ENCODE data around the gene INSRR.

INSRR gene

DNA sequence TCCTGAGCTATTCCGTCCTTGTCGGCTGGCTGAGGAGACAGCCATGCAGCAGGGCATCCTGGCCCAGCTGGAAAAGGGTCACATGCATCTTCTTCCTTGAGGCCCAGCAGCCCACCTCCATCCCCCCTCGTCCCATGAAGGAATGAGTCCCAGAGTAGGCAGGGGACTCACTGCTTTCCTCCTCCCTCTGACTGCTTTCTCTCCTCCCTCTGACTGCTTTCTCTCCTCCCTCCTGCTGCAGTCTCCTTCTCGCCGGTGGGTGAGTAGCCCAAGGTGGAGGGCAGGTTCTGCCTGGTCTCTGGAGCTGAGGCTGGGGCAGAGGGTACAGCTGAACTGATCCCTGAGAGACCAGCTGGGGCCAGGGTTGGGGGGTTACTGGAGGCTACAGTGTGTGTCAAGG is 15.2 kb upstream of the INSRR start:
- DNase-seq: no peak

DNA sequence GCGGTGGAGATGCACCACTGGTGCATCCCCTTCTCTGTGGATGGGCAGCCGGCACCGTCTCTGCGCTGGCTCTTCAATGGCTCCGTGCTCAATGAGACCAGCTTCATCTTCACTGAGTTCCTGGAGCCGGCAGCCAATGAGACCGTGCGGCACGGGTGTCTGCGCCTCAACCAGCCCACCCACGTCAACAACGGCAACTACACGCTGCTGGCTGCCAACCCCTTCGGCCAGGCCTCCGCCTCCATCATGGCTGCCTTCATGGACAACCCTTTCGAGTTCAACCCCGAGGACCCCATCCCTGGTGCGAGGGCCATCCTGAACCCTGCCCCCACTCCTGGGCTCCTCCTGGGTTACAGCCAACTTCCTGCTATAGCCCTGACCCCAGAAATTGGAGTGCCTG is 14.7 kb upstream of the INSRR start:
- no peak for DNase-seq

GRCh38 chr1:156869455-156869854 is 10.5 kb upstream of the INSRR start:
- DNase-seq: no peak

DNA sequence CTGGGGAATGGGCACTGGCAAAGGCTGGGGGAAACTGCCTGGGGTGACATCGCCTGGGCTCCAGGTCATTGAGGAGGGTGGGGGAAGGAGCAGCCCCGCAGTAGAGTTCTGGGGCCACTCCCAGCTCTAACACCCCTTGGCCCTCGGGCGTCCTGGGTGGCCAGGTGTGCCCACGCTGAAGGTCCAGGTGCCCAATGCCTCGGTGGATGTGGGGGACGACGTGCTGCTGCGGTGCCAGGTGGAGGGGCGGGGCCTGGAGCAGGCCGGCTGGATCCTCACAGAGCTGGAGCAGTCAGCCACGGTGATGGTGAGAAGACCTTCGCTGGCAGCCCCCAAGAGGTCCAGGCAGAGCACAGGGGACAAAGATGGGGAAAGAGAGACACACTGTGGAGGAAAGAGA is 9.4 kb upstream of the INSRR start:
- no peak for DNase-seq

DNA sequence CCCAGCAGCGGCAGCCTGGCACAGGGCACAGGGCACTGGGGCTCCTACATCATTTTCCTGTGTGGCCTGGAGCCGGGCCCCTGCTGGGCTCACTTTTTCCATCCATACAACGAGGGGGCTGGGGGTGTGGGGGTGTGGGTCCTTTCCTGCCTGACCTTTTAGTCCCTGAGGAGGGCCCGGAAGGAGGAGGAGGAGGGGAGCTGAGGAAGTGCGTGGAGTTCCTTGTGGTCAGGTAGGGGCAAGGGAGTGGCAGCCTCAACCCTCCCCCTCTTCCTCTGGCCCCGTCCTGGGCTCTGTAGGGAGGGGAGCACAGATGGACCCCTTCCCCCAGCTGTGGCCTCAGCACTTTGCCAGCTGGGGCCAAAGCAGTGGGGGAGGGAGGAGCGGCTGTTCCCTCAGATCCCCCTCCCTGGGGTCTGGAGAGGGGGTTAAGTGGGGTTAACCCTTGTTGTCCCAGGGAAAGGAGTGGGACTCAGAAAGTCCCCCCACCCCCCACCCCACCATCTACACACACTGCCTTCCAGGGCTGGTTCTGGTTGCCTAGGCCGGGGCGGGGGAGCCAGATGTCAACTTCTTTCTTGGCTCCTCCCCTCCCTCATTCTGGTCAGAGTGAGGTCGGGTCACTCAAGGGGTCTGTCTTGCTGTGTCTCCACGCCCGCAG is 7.5 kb upstream of the INSRR start:
- DNase-seq: no peak

DNA sequence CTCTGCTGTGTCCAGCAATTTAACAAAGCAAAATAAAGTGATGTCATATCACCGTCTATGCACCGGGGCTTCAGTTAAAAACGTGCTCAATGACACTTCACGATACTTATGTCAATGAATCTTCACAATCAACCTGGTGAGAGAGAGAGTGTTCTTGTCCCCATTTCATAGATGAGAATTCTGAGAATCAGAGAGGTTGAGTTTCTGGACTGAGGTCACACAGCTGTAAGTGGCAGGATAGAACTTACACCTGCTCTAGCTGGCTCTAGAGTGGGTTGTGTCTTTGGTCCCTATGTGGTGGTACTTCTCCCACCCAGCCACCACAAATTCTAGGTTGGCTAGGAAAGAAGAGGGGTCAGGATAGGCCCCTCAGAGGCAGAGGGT is 6.9 kb upstream of the INSRR start:
- no peak for DNase-seq

DNA sequence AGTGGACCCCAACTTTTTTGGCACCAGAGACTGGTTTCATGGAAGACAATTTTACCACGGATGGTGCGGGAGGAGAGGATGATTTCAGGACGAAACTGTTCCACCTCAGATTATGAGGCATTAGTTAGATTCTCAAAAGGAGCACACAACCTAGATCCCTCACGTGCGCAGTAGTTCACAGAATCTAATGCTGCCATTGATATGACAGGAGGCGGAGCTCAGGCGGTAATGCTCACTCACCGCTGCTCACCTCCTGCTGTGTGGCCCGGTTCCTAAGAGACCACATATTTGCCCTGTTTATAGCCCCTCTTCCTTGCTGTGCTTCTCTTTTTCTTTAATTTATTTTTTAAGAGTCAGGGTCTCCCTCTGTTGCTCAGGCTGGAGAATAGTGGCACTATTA is 6.3 kb upstream of the INSRR start:
- DNase-seq: no peak

DNA sequence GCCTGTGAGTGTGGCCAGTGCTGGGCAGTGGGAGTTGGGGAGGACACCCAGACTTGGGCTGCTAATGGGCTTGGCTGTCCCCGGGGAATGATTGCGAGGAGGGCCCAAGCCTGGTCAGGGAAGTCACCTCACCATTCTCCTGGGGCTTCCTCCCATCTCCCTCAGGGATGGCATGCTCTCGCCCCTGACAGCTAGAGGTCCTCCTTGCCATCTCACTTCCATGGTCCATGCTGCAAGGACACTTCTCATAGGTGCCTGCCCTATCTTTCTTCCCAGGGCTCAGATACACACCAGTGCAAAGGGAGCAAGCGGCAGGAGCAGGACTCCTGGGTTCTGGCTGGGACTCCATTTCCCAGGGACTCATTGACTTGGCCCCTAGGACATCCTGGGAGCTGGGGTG is 5.9 kb upstream of the INSRR start:
- DNase-seq: no peak

DNA sequence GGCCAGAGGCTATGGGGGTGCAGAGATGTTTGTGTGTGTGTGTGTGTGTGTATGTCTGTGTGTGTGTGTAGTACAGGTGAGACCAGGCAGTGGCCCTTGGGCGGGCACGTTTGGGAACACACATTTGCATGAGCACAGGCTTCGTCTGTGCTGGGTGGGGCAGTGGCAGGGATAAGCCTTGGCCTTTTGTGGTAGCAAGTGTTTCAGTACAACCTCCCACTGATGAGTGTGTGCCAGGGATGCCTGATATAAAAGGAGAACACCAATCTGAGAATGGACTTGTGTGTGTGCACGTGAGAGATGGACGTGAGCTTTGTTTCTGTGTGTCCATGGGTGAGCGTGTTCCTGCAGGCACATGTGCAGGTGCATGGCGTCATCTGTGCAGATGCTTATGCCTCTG is 4.7 kb upstream of the INSRR start:
- DNase-seq: no peak

GRCh38 chr1:156862997-156863599 is 4.2 kb upstream of the INSRR start:
- DNase-seq: no peak

DNA sequence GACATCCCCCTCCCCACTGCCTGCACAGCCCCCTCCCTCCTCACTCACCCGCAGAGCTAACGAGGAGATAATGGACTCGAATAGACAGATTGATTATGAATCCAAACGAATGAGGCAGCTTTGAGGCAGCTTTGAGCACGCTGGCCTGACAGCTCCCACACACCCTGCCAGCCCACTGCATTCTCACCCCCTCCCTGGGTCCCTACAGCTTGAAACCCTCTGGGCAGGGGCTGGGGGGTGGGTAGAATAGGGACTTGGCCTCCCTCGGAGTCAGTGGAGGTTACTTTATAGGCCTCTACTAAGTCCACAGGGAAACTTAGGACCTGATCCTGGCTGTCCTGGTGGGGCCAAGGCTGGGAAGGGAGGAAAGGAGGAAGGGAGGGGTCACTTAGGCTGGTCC is 3.7 kb upstream of the INSRR start:
- no peak for DNase-seq

DNA sequence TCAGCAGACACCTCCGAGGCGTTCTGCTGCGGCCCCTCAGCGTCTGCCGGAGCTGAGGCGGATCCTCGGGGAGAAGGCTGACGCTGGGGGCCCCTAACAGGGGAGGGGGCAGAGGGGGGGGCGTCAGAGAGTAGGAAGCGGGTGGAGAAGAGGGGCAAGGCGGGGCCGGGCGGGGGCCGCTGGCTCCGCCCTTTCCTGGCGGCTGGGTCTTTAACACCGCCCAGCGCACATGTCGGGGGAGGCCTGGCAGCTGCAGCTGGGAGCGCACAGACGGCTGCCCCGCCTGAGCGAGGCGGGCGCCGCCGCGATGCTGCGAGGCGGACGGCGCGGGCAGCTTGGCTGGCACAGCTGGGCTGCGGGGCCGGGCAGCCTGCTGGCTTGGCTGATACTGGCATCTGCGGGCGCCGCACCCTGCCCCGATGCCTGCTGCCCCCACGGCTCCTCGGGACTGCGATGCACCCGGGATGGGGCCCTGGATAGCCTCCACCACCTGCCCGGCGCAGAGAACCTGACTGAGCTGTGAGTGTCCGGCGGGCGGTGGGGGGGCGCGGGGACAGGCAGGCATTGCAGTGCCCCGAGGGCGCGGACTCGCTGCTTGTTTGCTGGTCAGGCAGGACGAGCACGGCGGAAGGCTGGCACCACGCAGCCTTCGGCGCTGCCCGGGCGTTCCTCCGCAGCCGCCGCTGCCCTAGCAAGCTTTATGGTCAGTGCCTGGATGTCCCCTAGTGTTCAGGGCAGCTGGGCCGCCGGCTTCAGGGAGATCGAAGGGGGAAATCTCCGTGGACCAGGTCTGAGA is 1.9 kb upstream of the INSRR start, which contains the start of gene NTRK1:
Gene NTRK1, plus strand, starts transcription at position 238 of the 796 bp plus-strand sequence. Its CDS starts 70 bp downstream, at position 308.
- DNase-seq: no peak

- no peak for DNase-seq
Observed at GRCh38 chr1:156860113-156860627, 1.3 kb upstream of the INSRR start.

- no peak for DNase-seq
Observed at GRCh38 chr1:156859523-156860112, 701 bp upstream of the INSRR start.

DNA sequence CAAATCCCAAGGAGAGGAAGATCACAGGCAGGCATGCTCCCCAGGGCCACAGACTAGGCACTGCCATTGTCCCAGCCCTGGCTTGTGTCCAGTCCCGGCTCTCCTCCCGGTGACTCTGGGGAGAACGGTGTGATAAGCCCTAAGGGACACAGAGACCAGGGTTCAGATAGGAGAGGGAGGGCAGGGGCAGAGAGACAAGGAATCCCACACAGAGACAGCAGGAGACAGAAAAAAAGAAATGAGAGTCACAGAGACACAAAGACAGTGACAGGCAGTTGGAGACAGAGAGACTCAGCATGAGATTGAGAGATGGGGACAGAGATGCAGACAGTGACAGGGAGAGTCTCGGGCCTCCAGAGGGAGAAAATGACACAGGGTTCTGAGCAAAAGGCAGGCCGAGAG is 361 bp downstream of the INSRR start:
- DNase-seq: no peak

DNA sequence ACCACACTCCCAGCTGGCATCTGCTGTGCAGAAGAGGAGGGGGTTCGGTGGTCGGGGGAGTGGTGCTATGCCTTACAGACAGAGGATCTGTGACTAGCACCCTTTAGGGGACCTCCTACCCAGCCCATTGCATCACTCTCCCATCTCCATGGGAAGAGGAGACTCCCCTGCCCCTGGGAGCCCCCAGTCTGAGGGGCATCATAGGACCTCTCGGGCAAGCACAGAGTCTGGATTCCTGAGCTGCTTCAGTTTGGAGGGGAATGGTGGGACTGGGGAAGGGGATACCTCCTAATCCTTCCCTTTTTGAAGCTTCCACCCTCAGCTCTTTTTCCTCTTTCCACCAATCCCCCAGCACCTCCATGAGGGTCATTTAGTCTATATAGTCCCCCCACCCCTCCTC is 1.4 kb downstream of the INSRR start:
- no peak for DNase-seq

GRCh38 chr1:156856282-156856785 is 2.6 kb downstream of the INSRR start:
- DNase-seq: no peak

DNA sequence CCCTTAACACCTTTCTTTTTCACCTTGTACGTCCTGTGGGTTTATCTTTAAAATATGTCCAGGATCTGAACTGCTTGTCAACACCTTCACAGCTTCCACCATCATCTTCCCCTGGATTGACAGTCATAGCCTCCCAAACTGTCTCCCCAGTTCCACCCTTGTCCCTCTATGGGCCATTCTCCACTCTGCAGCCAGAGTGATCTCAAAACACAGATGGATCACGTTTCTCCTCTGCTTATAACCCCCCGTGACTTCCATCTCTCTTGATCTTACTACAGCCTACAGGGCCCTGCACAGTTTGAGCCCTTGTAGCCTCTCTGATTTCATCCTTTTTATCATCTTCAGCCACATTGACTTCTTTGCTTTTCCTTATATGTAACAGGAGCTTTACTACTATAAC is 4.3 kb downstream of the INSRR start:
- DNase-seq: no peak

GRCh38 chr1:156853761-156854160 is 5.2 kb downstream of the INSRR start:
- no peak for DNase-seq

GRCh38 chr1:156852418-156852874 is 6.5 kb downstream of the INSRR start:
- DNase-seq: peak; percentile 95

GRCh38 chr1:156851779-156852417 is 7.0 kb downstream of the INSRR start:
- peak; percentile 66 for DNase-seq

DNA sequence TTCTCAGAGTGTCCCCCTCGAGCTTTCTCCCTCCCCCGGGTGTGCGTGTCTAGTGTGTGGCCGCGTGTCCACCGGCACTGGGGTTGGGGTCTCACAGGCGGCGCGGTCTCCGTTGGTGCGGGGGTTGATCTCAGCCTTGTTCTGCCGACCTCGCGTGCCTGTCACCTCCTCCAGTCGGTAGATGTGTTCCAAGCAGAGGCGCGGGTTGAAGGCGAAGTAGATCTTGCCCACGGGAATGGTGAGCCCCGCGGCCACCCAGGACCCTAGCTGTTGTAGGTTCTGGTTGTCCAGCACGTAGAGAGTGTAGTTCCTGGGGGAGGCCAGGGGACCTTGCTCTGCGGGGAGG is 9.8 kb downstream of the INSRR start:
- no peak for DNase-seq
